Measurements from ENCODE around the gene FAM13A.

Gene FAM13A

DNA sequence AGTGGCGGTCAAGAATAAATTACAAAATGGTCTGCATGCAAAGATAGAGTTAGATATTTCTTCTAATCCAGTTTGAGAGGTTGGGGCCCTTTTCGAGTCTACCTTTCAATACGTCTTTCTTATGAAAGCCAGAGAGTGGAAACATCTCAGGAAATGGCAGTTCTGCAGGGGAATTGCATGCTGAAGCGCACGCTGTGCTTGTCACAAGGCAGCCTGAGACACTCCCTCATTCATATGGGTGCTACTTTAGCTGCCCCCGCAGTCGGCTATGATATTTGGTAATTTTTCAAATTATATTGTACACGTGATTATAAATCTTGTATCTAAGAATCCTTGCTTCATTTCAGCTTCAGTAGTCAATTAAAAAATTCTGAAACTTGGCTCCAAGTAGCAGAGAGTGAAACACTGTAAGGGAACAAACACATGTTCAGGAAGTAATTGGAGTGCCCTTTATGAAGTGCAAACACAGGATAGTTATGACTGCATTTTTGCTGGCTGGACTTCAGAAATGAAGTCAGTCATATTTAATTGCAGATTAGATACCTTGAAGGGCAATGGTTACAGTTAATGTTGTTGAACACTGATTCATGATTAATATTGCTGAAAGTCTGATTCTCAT is 213.8 kb downstream of the FAM13A start:
- no peak for DNase-seq (ENCODE audit: low spot score)

DNA sequence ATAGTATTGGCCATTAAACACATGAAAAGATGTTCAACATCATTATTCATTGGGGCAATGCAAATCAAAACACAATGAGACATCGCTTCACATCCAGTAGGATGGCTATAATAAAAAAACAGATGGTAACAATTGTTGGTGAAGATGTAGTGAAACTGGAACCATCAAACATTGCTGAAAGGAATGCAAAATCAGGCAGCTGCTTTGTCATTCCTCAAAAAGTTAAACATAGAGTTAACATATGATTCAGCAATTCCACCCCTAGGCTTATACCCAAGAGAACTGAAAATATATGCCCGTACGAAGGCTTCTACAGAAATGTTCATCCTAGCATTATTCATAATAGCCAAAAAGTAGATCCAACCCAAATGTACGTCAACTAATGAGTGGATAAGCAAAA is 215.3 kb downstream of the FAM13A start:
- no peak for DNase-seq (ENCODE audit: low spot score)

DNA sequence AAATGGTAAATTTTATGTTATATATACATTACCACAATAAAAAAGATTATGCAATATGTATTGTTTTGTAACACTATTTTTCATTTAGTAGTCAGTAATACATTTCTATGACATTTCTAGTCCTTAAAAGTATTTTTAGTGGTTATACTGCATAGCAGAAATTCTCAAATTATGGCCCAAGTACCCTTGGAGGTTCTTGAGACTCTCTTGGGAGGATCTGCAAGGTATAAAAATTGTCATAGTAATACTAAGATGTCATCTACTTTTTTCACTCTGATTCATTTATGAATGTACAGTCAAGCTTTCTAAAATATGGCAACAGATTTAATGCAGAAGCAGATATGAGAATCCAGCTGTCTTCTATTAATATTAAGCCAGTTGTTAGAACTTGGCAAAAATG is 220.8 kb downstream of the FAM13A start:
- no peak for DNase-seq (ENCODE audit: low spot score)

DNA sequence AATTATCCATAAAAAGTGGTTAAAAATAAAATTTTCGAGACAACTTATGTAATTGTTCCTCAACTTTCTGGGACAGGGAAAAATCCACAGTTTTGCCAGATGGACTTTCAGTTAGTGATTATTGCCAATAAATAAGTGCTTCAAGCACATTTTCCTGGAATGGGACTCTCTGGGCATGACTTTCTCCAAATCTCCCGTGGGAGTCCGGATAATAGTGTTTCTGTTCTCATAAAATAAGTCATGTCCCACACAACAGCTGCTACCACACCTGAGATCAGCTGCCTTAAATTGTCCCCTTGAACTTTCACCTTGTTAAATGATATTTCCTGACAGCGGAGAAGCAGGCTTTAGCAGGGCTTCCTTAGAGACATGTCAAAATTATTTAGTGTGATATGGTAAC is 226.0 kb downstream of the FAM13A start:
- DNase-seq (ENCODE audit: low spot score): no peak

DNA sequence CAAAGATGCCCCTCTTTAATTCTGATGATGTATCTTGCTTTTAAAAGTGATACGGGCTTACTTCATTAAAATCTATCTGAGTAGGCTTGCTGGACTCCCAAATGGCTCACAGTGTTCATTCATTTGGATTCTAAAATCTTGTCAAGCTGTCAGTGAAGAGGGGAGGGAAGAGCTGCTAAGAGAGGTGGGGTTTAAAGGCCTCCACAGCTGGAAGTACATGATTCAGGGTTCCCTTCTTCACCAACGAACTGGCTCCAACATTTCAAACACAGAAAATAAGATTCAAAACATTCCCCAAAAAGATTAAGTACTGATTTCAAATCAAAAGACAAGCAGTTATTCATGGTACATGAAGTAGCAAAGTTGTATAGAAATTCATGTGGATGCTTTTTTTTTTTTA is 226.4 kb downstream of the FAM13A start:
- no peak for DNase-seq (ENCODE audit: low spot score)

DNA sequence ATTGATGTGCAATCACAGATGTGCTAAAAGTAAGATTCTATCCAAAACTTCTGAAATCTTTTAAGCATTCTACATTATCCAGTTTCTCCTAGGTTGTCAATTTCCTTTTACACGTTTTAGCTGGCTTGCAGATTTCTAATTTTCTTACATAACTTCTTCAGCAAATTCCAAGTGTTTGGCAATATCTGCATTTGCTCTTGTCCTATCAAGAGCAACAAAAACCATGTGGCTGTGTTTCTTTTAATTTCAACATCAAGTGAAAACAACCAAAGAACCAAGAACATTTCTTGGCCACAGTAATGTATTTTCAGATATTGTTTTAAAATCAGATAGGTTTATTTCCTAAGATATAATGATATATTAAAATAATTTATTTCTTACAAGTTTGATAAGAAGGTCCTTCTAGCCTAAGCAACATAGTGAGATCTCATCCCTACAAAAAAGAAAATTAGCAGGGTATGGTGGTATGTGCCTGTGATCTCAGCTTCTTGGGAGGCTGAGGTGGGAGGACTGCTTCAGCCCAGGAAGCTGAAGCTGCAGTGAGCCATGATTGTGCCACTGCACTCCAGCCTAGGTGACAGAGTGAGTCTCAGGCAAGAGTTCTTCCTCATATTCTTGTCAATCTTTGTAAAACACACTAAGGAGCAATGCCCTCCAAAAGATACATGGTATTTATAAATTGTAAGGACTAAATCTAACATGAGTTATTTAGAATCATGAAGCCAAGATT is 228.0 kb downstream of the FAM13A start:
- no peak for DNase-seq (ENCODE audit: low spot score)

DNA sequence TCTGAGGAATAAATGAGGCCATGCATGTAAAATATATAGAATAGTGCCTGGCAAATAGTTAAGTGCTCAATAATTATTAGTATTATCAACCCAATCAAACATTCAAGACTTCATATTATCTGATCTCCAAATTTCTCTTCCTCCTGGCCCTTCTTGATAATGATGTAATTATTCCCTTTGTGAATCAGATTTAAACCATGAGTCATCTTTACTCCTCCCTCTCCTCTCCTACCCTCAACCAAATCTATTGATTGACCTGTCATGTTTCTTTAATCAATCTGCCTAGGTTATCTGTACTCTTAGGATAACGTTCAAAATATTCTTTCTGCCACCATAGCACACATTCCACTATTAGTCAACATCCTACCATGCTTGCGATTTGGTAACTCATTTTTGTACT is 229.5 kb downstream of the FAM13A start:
- no peak for DNase-seq (ENCODE audit: low spot score)

DNA sequence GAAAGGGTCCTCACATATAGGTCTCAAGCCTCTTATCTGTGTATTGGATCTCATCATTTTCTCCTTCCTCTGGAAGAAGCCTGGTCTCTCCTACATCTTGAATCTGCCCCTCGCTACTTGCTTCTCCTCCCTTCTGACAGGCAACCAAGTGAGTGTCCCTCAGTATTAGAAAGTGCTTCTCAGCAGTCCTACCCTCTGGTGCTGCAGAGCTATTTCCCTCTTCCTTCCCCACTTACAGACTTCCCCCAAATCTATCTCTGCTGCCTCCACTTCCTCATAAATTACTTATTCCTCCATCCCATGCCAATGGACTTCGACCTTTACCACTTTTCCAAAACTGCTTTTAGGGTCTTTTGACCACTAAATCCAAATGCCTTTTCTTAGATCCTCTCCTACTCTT is 230.2 kb downstream of the FAM13A start:
- no peak for DNase-seq (ENCODE audit: low spot score)

DNA sequence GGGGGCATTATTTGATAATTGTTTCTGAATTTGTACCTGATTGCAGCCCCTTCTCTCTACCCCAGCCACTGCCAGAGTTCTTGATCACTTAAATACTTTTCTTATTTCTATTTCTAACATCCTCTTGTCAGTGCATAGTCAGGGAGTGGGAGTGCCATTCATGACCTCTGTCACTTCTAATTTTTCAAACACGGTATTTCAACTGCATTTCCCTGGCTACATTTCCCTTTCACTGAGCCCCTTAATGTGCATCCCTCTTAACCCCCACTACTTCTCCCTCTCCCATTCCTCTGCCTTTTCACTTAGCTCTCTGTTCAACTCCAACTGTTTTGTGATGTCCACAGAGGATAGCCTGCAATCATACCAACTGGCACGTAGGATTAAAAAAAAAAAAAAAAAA is 231.1 kb downstream of the FAM13A start:
- no peak for DNase-seq (ENCODE audit: low spot score)

DNA sequence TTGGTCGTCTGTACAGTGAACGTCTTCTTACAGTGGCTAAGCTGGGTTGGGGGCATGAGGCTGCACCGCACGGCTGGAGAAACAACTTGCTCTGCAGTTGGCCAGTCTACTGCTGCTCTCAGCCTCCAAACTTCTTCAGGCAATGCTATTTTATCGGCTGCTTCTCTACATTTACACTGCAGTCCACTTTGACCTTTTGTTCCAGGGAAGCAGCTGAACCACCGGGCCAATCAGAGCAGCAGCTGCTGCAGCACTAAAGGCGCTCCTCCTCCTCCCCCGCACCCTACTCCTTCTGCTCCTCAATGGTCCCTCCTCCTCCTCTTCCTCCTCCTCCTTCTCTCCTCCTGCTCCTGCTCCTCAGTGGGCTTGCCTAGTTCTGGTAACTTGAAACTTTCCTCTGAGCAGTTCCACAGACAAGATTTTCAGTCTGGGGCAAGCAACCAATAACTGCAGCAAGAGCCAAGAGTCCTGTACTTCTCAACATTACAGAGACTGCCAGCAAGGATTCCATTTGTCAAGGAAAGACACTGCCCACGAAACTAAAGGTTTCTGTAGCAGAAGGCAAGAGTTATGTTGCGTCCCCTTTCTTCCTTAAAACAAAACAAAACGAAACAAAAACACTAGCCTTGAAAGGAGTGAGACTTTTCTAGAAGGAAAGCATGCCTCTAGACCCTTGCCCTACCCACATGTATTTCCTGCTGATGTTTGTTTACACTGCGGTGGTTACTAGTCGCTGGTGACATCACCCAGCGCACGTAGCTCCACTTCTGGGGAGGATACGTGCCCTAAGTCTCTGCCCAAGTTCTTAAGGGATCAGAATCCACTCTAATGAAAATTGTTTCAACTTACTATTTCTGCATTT is 233.7 kb downstream of the FAM13A start:
- DNase-seq (ENCODE audit: low spot score): peak; percentile 18

DNA sequence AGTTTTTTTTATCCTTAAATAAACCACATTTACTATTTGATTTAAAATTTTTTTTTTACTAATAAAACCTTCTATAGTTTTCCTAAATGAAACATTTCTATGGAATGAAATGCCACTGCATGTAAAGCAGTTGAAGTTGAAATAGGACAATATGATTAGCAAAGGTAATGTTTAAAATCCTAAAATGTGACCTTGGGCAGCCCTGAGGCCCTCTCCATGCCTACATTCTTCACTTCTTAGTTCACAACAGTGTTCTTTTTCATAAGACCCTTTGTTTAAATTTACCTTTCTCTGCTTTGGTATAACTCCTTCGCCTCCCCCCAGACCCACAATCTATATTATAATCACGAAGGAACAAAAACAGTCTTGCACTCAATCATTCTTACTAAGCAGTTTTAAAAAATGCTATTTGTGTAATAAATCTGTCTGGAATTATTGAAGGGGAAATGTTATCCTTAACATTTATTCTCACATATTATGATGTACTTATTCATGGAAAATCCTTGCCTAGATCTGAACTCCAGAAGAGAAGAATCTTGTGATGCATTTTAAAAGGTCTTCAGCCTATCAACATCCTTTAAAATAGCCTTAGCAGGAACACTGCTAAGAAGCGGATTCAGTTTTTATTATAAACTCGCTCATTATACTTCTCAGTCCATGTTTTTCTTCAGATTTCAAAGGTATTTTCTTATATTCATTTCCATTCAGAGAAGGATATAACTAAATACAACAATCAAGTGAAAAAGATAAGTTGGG is 234.8 kb downstream of the FAM13A start:
- no peak for DNase-seq (ENCODE audit: low spot score)

DNA sequence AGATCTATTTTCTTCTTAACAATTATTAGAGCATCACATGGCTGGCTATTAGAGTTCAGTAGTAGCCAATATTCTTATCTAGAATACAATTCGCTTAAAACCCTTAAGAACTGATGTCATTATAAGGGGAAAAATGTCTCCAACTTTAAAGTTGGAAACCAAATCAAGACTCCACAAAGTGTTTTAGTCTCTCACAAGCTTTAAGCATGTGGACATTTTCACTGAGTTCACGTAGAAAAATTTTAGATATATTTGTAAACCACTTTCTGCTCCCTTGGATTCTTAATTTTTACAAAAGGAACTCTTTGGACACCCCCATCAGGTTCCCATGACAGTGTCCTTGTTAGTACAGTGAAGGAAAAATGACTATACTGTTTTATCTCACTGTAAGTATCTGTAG is 235.5 kb downstream of the FAM13A start:
- DNase-seq (ENCODE audit: low spot score): no peak

DNA sequence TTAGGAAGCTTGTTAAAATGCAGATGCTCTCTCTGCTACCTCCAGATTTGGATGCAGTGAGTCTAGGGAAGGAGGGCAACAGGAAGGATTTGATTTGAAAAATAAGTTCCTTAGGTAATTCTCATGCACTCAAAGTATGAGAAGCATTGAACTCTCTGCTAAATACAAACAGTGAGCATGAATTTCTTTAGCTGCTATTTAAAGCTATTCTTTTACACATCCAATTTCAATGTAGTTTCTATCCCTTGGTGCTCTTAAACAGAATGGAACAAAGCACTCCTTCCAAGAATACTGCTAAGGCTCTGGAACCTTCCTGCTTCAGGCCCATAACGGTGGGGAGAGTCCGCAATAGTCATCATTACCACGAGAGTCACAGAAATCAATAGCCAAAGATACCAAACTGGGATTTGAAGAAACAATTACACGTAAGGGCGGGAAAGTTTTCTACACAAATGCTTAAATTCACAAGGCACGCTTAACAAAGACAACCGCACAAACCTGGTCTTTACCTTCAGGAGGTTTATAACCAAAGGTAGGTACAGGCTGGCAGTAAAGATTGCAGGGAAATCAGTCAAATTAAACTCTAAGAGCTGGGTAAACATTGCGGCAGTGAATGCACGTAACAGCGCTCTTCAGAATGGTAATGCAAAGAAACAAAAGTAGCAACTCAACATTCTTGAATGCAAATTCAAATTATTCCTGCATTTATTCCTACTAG is 236.1 kb downstream of the FAM13A start:
- no peak for DNase-seq (ENCODE audit: low spot score)

DNA sequence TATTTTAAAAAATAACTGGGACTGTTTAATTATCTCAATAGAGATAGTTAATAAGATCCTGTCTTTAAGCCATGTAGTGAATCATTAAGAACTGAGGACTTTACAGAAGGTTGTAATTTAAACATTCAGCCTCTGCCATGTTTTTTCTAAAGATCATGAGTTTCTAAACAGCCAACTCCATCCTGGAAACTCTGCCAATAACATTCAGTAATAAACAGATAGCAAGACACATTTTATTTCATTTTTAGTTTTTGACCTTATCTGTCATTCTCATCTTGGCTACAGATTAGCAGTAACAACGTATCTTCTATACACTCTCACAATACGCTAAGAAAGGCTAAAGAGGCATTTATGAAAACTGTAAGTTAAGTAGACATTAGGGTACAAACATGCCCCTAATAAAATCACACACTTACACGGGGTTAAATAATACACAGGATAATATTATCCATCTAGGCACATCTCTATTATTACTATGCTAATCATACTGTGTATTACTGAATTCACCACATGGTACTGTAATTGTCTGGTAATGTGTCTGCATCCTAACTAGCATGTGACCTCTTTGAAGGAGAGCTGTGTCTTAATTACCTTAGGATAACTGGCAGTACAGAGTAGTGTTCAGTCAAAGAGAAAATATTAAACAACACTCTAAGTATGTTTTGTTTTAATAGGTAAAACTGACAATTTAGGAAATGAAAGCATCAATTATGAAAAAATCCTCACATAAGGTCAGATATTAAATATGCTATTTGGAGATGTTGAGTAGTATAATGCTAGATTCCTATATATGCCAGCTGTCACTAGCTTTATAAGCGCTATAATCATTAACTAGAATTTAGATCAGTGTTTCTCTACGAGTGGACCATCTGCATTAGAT is 236.9 kb downstream of the FAM13A start:
- no peak for DNase-seq (ENCODE audit: low spot score)

DNA sequence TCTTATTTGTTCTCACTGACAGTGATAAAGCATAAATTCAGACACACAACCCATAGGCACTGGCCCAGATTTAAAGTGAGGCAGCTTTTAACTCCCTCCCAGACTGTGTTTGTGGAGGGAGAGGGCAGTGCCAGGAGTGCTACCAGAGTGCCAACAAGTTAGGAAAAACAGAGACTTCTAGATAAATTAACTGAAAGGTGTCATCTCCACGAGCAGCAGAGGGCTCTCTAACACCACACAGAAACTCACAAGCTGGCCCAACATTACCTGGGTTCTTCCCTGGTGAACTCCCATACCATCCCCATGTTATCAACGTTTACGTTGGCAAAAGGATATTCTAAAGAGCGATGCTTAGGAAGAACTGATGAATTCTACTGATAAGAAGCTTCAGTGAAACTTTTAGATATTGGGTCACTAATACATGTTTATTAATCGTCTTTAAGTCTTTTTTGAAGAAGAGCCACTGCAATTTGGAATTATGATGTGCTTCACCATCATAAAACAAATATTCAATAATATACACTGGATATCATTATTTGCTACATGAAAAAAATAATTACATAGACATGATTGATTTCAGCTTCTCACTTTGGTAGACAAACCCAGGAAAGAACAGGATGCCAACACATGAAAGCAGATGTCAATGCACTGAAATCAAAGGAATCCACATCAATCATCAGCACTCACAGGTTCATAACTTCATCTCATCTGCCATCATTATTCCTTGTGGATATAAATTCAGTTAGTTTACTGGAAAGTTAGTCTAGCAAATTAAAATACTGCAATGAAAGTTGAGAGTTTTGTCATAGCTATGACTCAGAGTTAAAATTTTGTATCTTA is 238.1 kb downstream of the FAM13A start:
- no peak for DNase-seq (ENCODE audit: low spot score)

DNA sequence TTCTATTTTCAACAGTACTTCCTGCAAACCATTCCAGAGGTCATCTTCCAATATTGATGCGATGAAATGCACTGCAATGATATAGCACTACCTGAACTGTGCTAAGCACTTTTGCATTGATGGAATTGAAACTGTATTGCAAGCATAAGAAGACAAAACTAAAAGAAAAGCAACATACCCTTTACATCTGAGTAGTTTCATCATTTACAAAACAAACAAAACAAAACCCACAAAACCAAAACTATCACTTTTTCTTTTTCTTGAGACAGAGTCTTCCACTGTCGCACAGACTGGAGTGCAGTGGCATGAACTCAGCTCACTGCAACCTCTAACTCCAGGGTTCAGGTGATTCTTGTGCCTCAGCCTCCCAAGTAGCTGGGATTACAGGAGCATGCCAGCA is 239.2 kb downstream of the FAM13A start:
- no peak for DNase-seq (ENCODE audit: low spot score)

DNA sequence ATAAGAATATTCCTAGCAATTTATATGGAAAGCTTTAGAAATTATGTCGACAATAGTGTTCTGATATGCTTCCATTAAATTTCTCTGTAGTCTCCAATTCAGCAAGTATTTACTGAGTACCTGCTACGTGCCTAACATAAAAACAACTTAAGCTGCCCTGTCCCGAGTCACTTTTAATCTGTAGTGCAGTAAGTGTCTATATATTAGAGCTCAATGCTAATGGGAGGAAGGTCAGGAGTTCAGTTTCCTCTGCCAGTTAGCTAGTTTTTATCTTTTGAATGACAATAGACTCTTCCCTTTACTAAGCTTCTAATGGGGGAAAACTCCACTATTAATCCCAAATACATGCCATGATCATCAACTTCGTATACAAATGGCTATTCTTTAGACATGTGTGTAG is 240.6 kb downstream of the FAM13A start:
- DNase-seq (ENCODE audit: low spot score): no peak

DNA sequence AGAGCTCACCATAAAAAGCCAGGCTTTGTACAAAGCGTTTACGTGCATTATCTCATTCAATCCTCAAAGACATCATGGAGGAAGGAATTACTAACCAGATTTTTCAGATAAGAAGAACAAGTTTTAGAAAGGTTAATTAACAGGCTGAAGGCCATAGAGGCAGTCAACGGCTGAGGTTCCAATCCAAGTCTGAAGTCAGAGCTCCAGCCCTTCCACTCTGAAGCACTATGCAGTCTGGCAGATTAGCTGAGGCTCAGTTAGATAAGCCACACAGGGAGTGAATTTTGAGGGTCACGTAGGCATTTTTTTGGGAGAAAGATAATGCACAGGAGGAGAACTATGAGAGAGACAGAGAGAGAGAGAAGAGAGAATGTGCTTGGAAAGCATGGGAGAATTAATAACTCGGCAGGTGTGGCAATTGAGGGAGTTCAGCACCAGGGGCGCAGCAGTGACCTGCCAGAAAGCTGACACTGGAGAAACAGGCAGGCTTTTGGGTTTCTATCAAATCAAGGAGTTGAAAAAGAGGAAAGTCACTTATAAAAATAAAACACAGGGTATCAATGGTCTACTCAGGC is 242.9 kb downstream of the FAM13A start:
- DNase-seq (ENCODE audit: low spot score): no peak

DNA sequence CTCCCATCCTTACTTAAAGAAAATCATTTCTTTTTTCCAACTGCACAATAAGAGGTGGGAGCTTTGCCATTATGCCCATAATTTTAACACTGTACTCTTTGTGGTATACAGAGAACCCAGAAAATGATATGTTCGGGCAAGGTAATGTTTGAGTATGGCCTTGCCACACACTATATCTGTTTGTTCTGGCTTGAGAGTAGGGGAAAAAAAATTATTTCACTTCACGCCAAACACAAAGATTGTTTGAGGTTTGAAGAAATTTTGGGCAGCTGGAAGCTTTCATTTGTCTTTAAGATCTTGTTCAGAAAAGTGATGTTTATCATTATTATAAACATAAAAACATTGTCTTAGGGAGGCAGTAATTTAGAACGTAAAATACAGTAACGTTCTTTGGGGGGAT is 244.0 kb downstream of the FAM13A start:
- DNase-seq (ENCODE audit: low spot score): no peak
